Measurements from ENCODE around the gene ARL14EPL. TPM values are rescaled to one million over a fixed set of nuclear protein-coding genes. Genes with fewer than 3 reads are reported as not detected.
A peak's percentile ranks its signal among the peaks of the same experiment; 100 is the strongest.

The ARL14EPL gene
- polyA plus RNA-seq, 2 of the 4 experiments (the other 2 are of a cell fraction) = 0.05 to 0.21 TPM

- CTCF ChIA-PET = no interaction called here
- no peak overlapping the region for H3K4me3 ChIP-seq
- H3K4me1 ChIP-seq = no peaks in the 10 kb centered on the region
- FAIRE-seq (peak; percentile 13), ATAC-seq (no peak), DNase-seq (ENCODE audit: low read depth in 1 of 2, low spot score in 1 of 2) (no peak)
- no peak for TF ChIP-seq RCOR1 (IDR thresholded peaks at IDR 0.05; ENCODE audit: low read depth, low read length)
- TF ChIP-seq CEBPB (IDR thresholded peaks at IDR 0.05) = no peak
- TF ChIP-seq HOXA7 (CRISPR knock-in tag; IDR thresholded peaks at IDR 0.05) = no peak
- no peak for TF ChIP-seq TFCP2L1 (CRISPR knock-in tag; IDR thresholded peaks at IDR 0.05)
- TF ChIP-seq MYC (IDR thresholded peaks at IDR 0.05; ENCODE audit: borderline replicate concordance, low read length) = no peak
- POLR2A ChIA-PET = no interaction called here
- no peak overlapping the region for H3K4me2 ChIP-seq
- no peak overlapping the region for H3K27ac ChIP-seq
- no peaks in the 10 kb centered on the region for H3K9me3 ChIP-seq
Observed at GRCh38 chr5:116013936-116014335, 18.3 kb upstream of the ARL14EPL start.

GRCh38 chr5:116023619-116024018, 8.7 kb upstream of the ARL14EPL start:
- no peaks in the 10 kb centered on the region for H3K9me3 ChIP-seq
- ChIA-PET POLR2A (no interaction called here), CTCF (no interaction called here)
- H3K4me1 ChIP-seq = no peaks in the 10 kb centered on the region
- no peak overlapping the region for H3K4me2 ChIP-seq
- TF ChIP-seq MAX (IDR thresholded peaks at IDR 0.05) (no peak), HOXB13 (CRISPR knock-in tag; IDR thresholded peaks at IDR 0.05; ENCODE audit: low read depth) (no peak), GATA3 (IDR thresholded peaks at IDR 0.05; ENCODE audit: borderline replicate concordance) (no peak)
- ATAC-seq (no peak), FAIRE-seq (no peak), DNase-seq (ENCODE audit: low read depth in 1 of 2, low spot score in 1 of 2) (no peak)
- no peak overlapping the region for H3K27ac ChIP-seq
- H3K4me3 ChIP-seq = no peak overlapping the region

GRCh38 chr5:116025866-116026265, 6.4 kb upstream of the ARL14EPL start:
- DNase-seq (ENCODE audit: low read depth in 1 of 2, low spot score in 1 of 2) (no peak), ATAC-seq (no peak), FAIRE-seq (no peak)
- POLR2A ChIA-PET = no interaction called here
- no peak for TF ChIP-seq HMGXB4 (CRISPR knock-in tag; IDR thresholded peaks at IDR 0.05; ENCODE audit: borderline replicate concordance)
- 33% methylated on average over 1 of the region's 1 CpG for WGBS (ENCODE audit: missing lambda C conversion rate)
- Histone ChIP-seq H3K4me2 (no peak overlapping the region), H3K4me3 (no peak overlapping the region), H3K9me3 (no peaks in the 10 kb centered on the region), H3K4me1 (no peaks in the 10 kb centered on the region), H3K27ac (no peak overlapping the region)
- CTCF ChIA-PET = no interaction called here

GRCh38 chr5:116032991-116033390, 719 bp downstream of the ARL14EPL start:
- DNase-seq (ENCODE audit: low read depth in 1 of 2, low spot score in 1 of 2) (no peak), ATAC-seq (no peak), FAIRE-seq (no peak)
- H3K4me1 ChIP-seq = peaks cover 10% of the 10 kb centered on the region; the same call in 1 of the 3 replicates
- no peak for TF ChIP-seq HOXB5 (CRISPR knock-in tag; IDR thresholded peaks at IDR 0.05)
- H3K4me3 ChIP-seq = no peak overlapping the region
- H3K9me3 ChIP-seq = no peaks in the 10 kb centered on the region
- no peak overlapping the region for H3K27ac ChIP-seq
- CTCF ChIA-PET = interaction anchor here (0.9 to 1.3 kb wide), 4 partner anchors 13 to 398 kb away, joined by 3 to 5 read pairs (median 4); no protein-coding TSS in a partner anchor
- WGBS (ENCODE audit: missing lambda C conversion rate) = 62% methylated on average over 3 of the region's 3 CpGs
- no peak overlapping the region for H3K4me2 ChIP-seq
- POLR2A ChIA-PET = interaction anchor here (1.1 kb wide), 1 partner anchor 52 kb away, joined by 4 read pairs; the partner anchor contains the start of gene COMMD10

- Histone ChIP-seq H3K4me3 (no peak overlapping the region), H3K4me1 (peaks cover 10% of the 10 kb centered on the region; the same call in 1 of the 3 replicates), H3K4me2 (no peak overlapping the region), H3K27ac (no peak overlapping the region), H3K9me3 (no peaks in the 10 kb centered on the region)
- ATAC-seq = no peak
- POLR2A ChIA-PET = no interaction called here
- CTCF ChIA-PET = interaction anchor here (0.9 to 2.1 kb wide), 3 partner anchors 147 to 400 kb away, joined by 3 to 7 read pairs (median 4); no protein-coding TSS in a partner anchor
- no peak for DNase-seq (ENCODE audit: low read depth in 1 of 2, low spot score in 1 of 2)
- 62% methylated on average over 5 of the region's 5 CpGs for WGBS (ENCODE audit: missing lambda C conversion rate)
- FAIRE-seq = no peak
- TF ChIP-seq REST (IDR thresholded peaks at IDR 0.05) = no peak
- no peak for TF ChIP-seq ZSCAN20 (CRISPR knock-in tag; IDR thresholded peaks at IDR 0.05)
- no peak for TF ChIP-seq ATOH8 (CRISPR knock-in tag; IDR thresholded peaks at IDR 0.05; ENCODE audit: low read depth)
- no peak for TF ChIP-seq KDM1A (IDR thresholded peaks at IDR 0.05; ENCODE audit: low read depth)
- TF ChIP-seq HOXB5 (CRISPR knock-in tag; IDR thresholded peaks at IDR 0.05) = no peak
- no peak for TF ChIP-seq ELK1 (IDR thresholded peaks at IDR 0.05; ENCODE audit: low read depth, low read length)
- TF ChIP-seq MYC (IDR thresholded peaks at IDR 0.05; ENCODE audit: borderline replicate concordance, low read length) = no peak
- no peak for TF ChIP-seq PBX3 (IDR thresholded peaks at IDR 0.05)
- TF ChIP-seq POLR2AphosphoS2 (conservative IDR thresholded peaks at IDR 0.05; ENCODE audit: low read length) = no peak
- no peak for TF ChIP-seq SMC3 (IDR thresholded peaks at IDR 0.05)
Observed at GRCh38 chr5:116035123-116035522, 2.9 kb downstream of the ARL14EPL start.

All from A549 (cell line).